PC-3 (cell line): ENCODE data around the gene SHISA6. TPM values are rescaled to one million over a fixed set of nuclear protein-coding genes. Genes with fewer than 3 reads are reported as not detected.

Experiments used
- ATAC-seq: fragments of 200-7000 bp; cut with Tn5 transposase; 2 replicates; pipeline ENCODE4 v1.9.1; 2020; ENCODE audit warnings: mild to moderate bottlenecking, moderate library complexity
- BruUV-seq: library from RNA; stranded (reverse); fragments of 400-500 nt; replicated peaks from 2 replicates; lab custom pipeline; 2021; lab: Mats Ljungman, UMichigan
- CTCF ChIA-PET: fragments of 300-600 bp; sonication (Branson Sonifier 250); formaldehyde crosslinking; loops from one replicate; lab custom pipeline; 2022; ENCODE audit warnings: antibody characterized with exemption; lab: Charles Lee
- POLR2A ChIA-PET: fragments of 300-600 bp; sonication (Branson Sonifier 250); formaldehyde crosslinking; loops from one replicate; lab custom pipeline; 2022; ENCODE audit warnings: antibody characterized with exemption; ENCODE audit not compliant: unreplicated experiment; lab: Charles Lee
- DNase-seq: peaks from one replicate; pipeline ENCODE4 v3.0.0-alpha.2; 2015
- H2AFZ ChIP-seq: fragments of 300-600 bp; sonication (generic); 2 replicates; pipeline ENCODE4 v1.6.0; 2016; ENCODE audit warnings: antibody characterized with exemption, low read length
- H3F3A ChIP-seq: fragments of 300-600 bp; sonication (generic); one replicate; pipeline ENCODE4 v1.6.0; 2017; ENCODE audit warnings: antibody characterized with exemption, low read length, control low read depth, mild to moderate bottlenecking; ENCODE audit not compliant: unreplicated experiment
- H3K27ac ChIP-seq: fragments of 300-600 bp; sonication (generic); 2 replicates; pipeline ENCODE4 v1.5.1; 2016; ENCODE audit warnings: mild to moderate bottlenecking, low read length
- H3K27me3 ChIP-seq: fragments of 300-600 bp; sonication (generic); 2 replicates; pipeline ENCODE4 v1.6.1; 2016; ENCODE audit warnings: low read length, mixed read lengths
- H3K36me3 ChIP-seq: fragments of 300-600 bp; sonication (generic); 2 replicates; pipeline ENCODE4 v1.6.1; 2016; ENCODE audit warnings: low read depth, mixed run types, low read length, mixed read lengths
- H3K4me1 ChIP-seq: fragments of 300-600 bp; sonication (generic); 2 replicates; pipeline ENCODE4 v1.5.1; 2016; ENCODE audit warnings: low read length; ENCODE audit not compliant: insufficient read depth
- H3K4me2 ChIP-seq: fragments of 300-600 bp; sonication (generic); 2 replicates; pipeline ENCODE4 v1.6.0; 2016; ENCODE audit warnings: low read length
- H3K4me3 ChIP-seq: fragments of 300-600 bp; sonication (generic); 2 replicates; pipeline ENCODE4 v1.5.1; 2016; ENCODE audit warnings: mild to moderate bottlenecking, low read length, mixed read lengths
- H3K79me2 ChIP-seq: fragments of 300-600 bp; sonication (generic); 2 replicates; pipeline ENCODE4 v1.6.1; 2017; ENCODE audit warnings: low read length, mixed read lengths
- H3K9ac ChIP-seq: fragments of 300-600 bp; sonication (generic); 2 replicates; pipeline ENCODE4 v1.6.0; 2016; ENCODE audit warnings: mild to moderate bottlenecking, low read length
- H3K9me2 ChIP-seq: fragments of 300-600 bp; sonication (generic); replicated peaks from 2 replicates; pipeline ENCODE4 v1.6.1; 2016; ENCODE audit warnings: mixed run types, low read length, mixed read lengths
- H3K9me3 ChIP-seq: fragments of 300-600 bp; sonication (generic); 2 replicates; pipeline ENCODE4 v1.6.1; 2016; ENCODE audit warnings: low read length, mixed read lengths
- H4K20me1 ChIP-seq: fragments of 300-600 bp; sonication (generic); 2 replicates; pipeline ENCODE4 v1.6.1; 2016; ENCODE audit warnings: low read length, mixed read lengths
- CTCF ChIP-seq: fragments of 300-600 bp; sonication (generic); conservative IDR thresholded peaks from 2 replicates; pipeline ENCODE4 v1.5.1; 2017; ENCODE audit warnings: antibody characterized with exemption, low read depth, mild to moderate bottlenecking, low read length
- EZH2 ChIP-seq: fragments of 300-600 bp; sonication (generic); IDR thresholded peaks from one replicate; pipeline ENCODE4 v1.6.1; 2017; ENCODE audit warnings: antibody characterized with exemption, mild to moderate bottlenecking, low read length; ENCODE audit not compliant: unreplicated experiment
- EZH2phosphoT487 ChIP-seq: fragments of 300-600 bp; sonication (generic); IDR thresholded peaks from 2 replicates; pipeline ENCODE4 v1.6.1; 2018; ENCODE audit warnings: mild to moderate bottlenecking, antibody characterized with exemption, low read length, borderline replicate concordance
- intact Hi-C: fragments of 100-400 bp; cut with micrococcal nuclease; formaldehyde crosslinking; loops from 2 replicates; pipeline ENCODE4 v1.9.0; 2023
- total RNA-seq: library from RNA; depleted of rRNA; stranded (reverse); fragments of >200 nt; gene quantifications from 2 replicates; pipeline ENCODE4 v1.2.3, GENCODE V29; 2014

Gene SHISA6
- total RNA-seq, 1 experiment from 2014 or later = not detected

- no peaks in the 10 kb centered on the region for H3K79me2 ChIP-seq
- H3K4me3 ChIP-seq = no peak overlapping the region
- H2AFZ ChIP-seq = no peak overlapping the region
- no peaks in the 10 kb centered on the region for H3K9me2 ChIP-seq
- ChIA-PET POLR2A (no interaction called here), CTCF (no interaction called here)
- no peak overlapping the region for H3K9ac ChIP-seq
- intact Hi-C loops = no loop called here
- H3K27ac ChIP-seq = no peak overlapping the region
- no TSS peak for BruUV-seq
- no peaks in the 10 kb centered on the region for H4K20me1 ChIP-seq
- H3K9me3 ChIP-seq = no peaks in the 10 kb centered on the region
- H3K27me3 ChIP-seq = no peaks in the 10 kb centered on the region
- H3F3A ChIP-seq = no peaks in the 10 kb centered on the region
- ATAC-seq (no peak), DNase-seq (no peak)
- TF ChIP-seq CTCF (no peak), EZH2phosphoT487 (no peak), EZH2 (no peak)
- H3K36me3 ChIP-seq = no peaks in the 10 kb centered on the region
- no peak overlapping the region for H3K4me2 ChIP-seq
- no peaks in the 10 kb centered on the region for H3K4me1 ChIP-seq
Observed at GRCh38 chr17:11495613-11496012, 254.6 kb downstream of the SHISA6 start.

- Histone ChIP-seq H2AFZ (no peak overlapping the region), H3K9ac (no peak overlapping the region), H3K27ac (no peak overlapping the region), H3F3A (no peaks in the 10 kb centered on the region), H3K9me2 (no peaks in the 10 kb centered on the region), H3K4me1 (no peaks in the 10 kb centered on the region), H3K36me3 (no peaks in the 10 kb centered on the region), H3K4me2 (no peak overlapping the region), H3K4me3 (no peak overlapping the region), H3K27me3 (no peaks in the 10 kb centered on the region), H3K9me3 (no peaks in the 10 kb centered on the region), H3K79me2 (no peaks in the 10 kb centered on the region), H4K20me1 (no peaks in the 10 kb centered on the region)
- CTCF ChIA-PET = no interaction called here
- TF ChIP-seq EZH2 (no peak), CTCF (no peak), EZH2phosphoT487 (no peak)
- ATAC-seq (no peak), DNase-seq (no peak)
- POLR2A ChIA-PET = no interaction called here
- no TSS peak for BruUV-seq
- intact Hi-C loops = no loop called here
Observed at GRCh38 chr17:11499881-11500280, 258.9 kb downstream of the SHISA6 start.

- H3K9ac ChIP-seq = no peak overlapping the region
- CTCF ChIA-PET = no interaction called here
- intact Hi-C loops = no loop called here
- no peaks in the 10 kb centered on the region for H3K9me3 ChIP-seq
- ATAC-seq = no peak
- H2AFZ ChIP-seq = no peak overlapping the region
- no peak overlapping the region for H3K27ac ChIP-seq
- TF ChIP-seq EZH2phosphoT487 (no peak), EZH2 (no peak), CTCF (no peak)
- H3K27me3 ChIP-seq = no peaks in the 10 kb centered on the region
- H3K79me2 ChIP-seq = no peaks in the 10 kb centered on the region
- no peak overlapping the region for H3K4me2 ChIP-seq
- no peak overlapping the region for H3K4me3 ChIP-seq
- H4K20me1 ChIP-seq = no peaks in the 10 kb centered on the region
- no peaks in the 10 kb centered on the region for H3K4me1 ChIP-seq
- DNase-seq = no peak
- H3F3A ChIP-seq = no peaks in the 10 kb centered on the region
- no peaks in the 10 kb centered on the region for H3K36me3 ChIP-seq
- no peaks in the 10 kb centered on the region for H3K9me2 ChIP-seq
- no TSS peak for BruUV-seq
- POLR2A ChIA-PET = no interaction called here
Observed at GRCh38 chr17:11503308-11504035, 262.5 kb downstream of the SHISA6 start.
